ENCODE results near the gene IGF1. TPM values are rescaled to one million over a fixed set of nuclear protein-coding genes. Genes with fewer than 3 reads are reported as not detected.

The IGF1 gene
- total RNA-seq, 1 donor from 2014 or later, result 6.0 TPM

DNA sequence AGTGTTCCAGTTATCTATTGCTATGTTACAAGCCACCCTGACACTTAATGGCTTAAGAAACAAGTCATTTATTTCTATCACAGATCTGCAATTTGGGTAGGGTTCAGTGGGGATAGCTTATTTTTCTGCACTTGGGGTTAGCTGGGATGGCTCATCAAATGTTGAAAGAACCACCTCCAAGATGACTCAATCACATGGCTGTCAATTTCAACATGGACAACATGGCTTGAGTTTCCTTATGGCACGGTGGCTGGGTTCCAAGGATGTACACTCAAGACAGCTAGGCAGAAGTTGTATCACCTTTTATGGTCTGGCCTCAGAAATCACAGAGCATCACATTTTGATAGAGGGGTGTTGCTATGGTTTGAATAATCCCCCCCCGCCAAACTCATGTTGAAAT, 24.5 kb upstream of the IGF1 start:
- H3K4me1 ChIP-seq, result no peaks in the 10 kb centered on the region
- TF ChIP-seq CTCF (IDR thresholded peaks at IDR 0.05), result no peak
- DNase-seq (no peak), ATAC-seq (no peak)
- no peak overlapping the region for H3K4me3 ChIP-seq
- H3K36me3 ChIP-seq, result no peaks in the 10 kb centered on the region
- H3K27me3 ChIP-seq, result no peaks in the 10 kb centered on the region
- intact Hi-C loops (cut with DNase I), result no loop called here
- no peak overlapping the region for H3K27ac ChIP-seq
- H3K9me3 ChIP-seq, result no peaks in the 10 kb centered on the region

- H3K4me3 ChIP-seq, result no peak overlapping the region
- H3K4me1 ChIP-seq, result no peaks in the 10 kb centered on the region
- ATAC-seq (peak; percentile 90), DNase-seq (no peak)
- no peaks in the 10 kb centered on the region for H3K27me3 ChIP-seq
- no peak overlapping the region for H3K27ac ChIP-seq
- intact Hi-C loops (cut with DNase I), result no loop called here
- no peaks in the 10 kb centered on the region for H3K9me3 ChIP-seq
- no peaks in the 10 kb centered on the region for H3K36me3 ChIP-seq
- TF ChIP-seq CTCF (IDR thresholded peaks at IDR 0.05), result no peak
Observed at GRCh38 chr12:102504280-102504679, 23.9 kb upstream of the IGF1 start.

DNA sequence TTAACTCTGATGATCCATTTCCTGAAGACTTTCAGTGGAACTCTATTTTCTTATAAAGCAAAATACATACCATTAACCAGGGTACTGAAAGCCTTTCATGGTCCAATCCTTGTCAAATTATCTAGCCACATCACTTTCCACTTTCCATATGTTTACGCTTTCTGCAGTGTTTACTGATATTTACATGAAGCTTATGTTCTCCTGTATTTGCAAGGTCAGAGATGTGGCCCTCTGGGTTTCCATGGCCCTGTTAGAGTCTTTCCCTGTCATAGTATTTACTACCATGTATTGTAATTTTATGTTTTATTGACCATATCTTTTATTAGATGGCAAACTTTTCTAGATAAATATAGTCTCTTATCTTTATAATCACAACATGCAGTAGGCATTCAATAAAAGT, 23.5 kb upstream of the IGF1 start:
- H3K4me3 ChIP-seq, result no peak overlapping the region
- H3K27me3 ChIP-seq, result no peaks in the 10 kb centered on the region
- DNase-seq (no peak), ATAC-seq (no peak)
- TF ChIP-seq CTCF (IDR thresholded peaks at IDR 0.05), result no peak
- H3K36me3 ChIP-seq, result no peaks in the 10 kb centered on the region
- H3K27ac ChIP-seq, result no peak overlapping the region
- intact Hi-C loops (cut with DNase I), result no loop called here
- no peaks in the 10 kb centered on the region for H3K9me3 ChIP-seq
- no peaks in the 10 kb centered on the region for H3K4me1 ChIP-seq

DNA sequence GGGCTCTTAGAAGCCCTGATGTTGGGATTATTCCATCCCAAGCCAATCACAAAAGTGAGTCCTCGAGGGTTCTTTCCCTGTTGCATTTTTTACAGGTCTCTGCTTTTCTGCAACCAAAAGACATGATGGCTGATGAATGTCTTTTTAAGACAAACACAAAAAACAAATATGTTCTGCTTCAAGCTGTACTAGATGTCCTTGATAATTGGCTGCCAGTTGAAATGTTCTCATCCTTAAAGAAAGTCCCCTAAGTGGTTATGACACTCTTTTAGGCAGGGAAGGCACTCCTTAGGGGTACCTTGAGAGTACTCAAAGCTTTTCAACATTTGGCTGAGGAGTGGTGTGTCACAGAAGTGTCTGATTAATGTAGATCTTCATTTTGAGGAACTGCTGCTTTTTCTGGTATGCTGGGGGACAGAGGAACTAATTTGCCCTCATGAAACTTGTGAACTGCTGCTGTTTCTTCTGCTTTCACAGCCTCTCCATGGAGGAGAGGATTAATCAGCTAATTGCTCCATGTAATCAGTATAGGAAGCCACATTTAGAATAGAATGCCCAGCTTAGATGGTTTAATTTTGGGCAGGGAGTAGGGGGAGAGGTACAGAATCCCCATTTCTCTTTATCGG, 22.8 kb upstream of the IGF1 start:
- TF ChIP-seq CTCF (IDR thresholded peaks at IDR 0.05), result no peak
- H3K4me1 ChIP-seq, result no peaks in the 10 kb centered on the region
- H3K27ac ChIP-seq, result no peak overlapping the region
- intact Hi-C loops (cut with DNase I), result no loop called here
- H3K36me3 ChIP-seq, result no peaks in the 10 kb centered on the region
- no peaks in the 10 kb centered on the region for H3K27me3 ChIP-seq
- no peaks in the 10 kb centered on the region for H3K9me3 ChIP-seq
- no peak for DNase-seq
- peak; percentile 73 for ATAC-seq
- H3K4me3 ChIP-seq, result no peak overlapping the region

GRCh38 chr12:102501773-102502172, 21.4 kb upstream of the IGF1 start:
- H3K9me3 ChIP-seq, result no peaks in the 10 kb centered on the region

More at GRCh38 chr12:102501773-102502172, 21.4 kb upstream of the IGF1 start:
- Histone ChIP-seq H3K27me3 (no peaks in the 10 kb centered on the region), H3K36me3 (no peaks in the 10 kb centered on the region), H3K4me1 (no peaks in the 10 kb centered on the region), H3K4me3 (no peak overlapping the region), H3K27ac (no peak overlapping the region)
- no peak for TF ChIP-seq CTCF (IDR thresholded peaks at IDR 0.05)
- DNase-seq (no peak), ATAC-seq (no peak)
- intact Hi-C loops (cut with DNase I), result no loop called here
